LNCaP clone FGC (cell line): ENCODE data around the gene CTDP1.

Source experiments
- DNase-seq: peaks from one replicate; pipeline ENCODE4 v3.0.0-alpha.2; 2011; ENCODE audit warnings: low read depth
- H3K4me3 ChIP-seq: 2 replicates; pipeline ENCODE4 v1.5.1; 2011; ENCODE audit warnings: mild to moderate bottlenecking, low read depth, low read length, control low read depth
- CTCF ChIP-seq: IDR thresholded peaks from 2 replicates; pipeline ENCODE4 v1.5.1; 2012; ENCODE audit warnings: mild to moderate bottlenecking; ENCODE audit not compliant: control insufficient read depth, insufficient read depth; ENCODE audit errors: extremely low read depth

The CTDP1 gene

GRCh38 chr18:79640064-79640672, 39.4 kb upstream of the CTDP1 start:
- DNase-seq = no peak
- TF ChIP-seq CTCF = no peak
- no peak overlapping the region for H3K4me3 ChIP-seq

- no peak for TF ChIP-seq CTCF
- no peak overlapping the region for H3K4me3 ChIP-seq
- no peak for DNase-seq
Observed at GRCh38 chr18:79640875-79641274, 38.7 kb upstream of the CTDP1 start.

- H3K4me3 ChIP-seq = no peak overlapping the region
- no peak for DNase-seq
- no peak for TF ChIP-seq CTCF
Observed at GRCh38 chr18:79641722-79642497, 37.7 kb upstream of the CTDP1 start.

- H3K4me3 ChIP-seq = no peak overlapping the region
- no peak for TF ChIP-seq CTCF
- no peak for DNase-seq
Observed at GRCh38 chr18:79642626-79643025, 37.0 kb upstream of the CTDP1 start.

GRCh38 chr18:79643054-79643984, 36.3 kb upstream of the CTDP1 start:
- no peak for TF ChIP-seq CTCF
- no peak overlapping the region for H3K4me3 ChIP-seq
- no peak for DNase-seq

- peak; percentile 19 for DNase-seq
- peak; percentile 91 for TF ChIP-seq CTCF
- no peak overlapping the region for H3K4me3 ChIP-seq
Observed at GRCh38 chr18:79644006-79644665, 35.5 kb upstream of the CTDP1 start.
